ENCODE measurements around the gene GALC. TPM values are rescaled to one million over a fixed set of nuclear protein-coding genes. Genes with fewer than 3 reads are reported as not detected.

GALC gene
- total RNA-seq, 4 donors from 2014 or later: 23.5 to 67.7 (median 35.1) TPM

DNA sequence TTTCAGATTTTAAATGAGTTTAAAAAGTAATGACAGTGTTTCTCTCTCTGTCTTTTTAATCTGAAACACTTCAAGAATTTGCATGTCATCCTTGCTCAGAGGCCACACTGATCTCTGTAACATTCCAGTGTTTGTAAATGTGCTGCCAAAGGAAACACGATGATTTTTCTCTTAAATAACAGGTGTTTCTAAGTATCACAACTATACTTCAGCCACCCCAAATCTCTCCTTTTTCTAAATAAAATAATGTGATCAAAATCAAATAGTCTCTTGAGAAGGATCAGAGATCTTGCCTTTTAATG, 3.3 kb upstream of the GALC start:
- TF ChIP-seq, protein P1, sequence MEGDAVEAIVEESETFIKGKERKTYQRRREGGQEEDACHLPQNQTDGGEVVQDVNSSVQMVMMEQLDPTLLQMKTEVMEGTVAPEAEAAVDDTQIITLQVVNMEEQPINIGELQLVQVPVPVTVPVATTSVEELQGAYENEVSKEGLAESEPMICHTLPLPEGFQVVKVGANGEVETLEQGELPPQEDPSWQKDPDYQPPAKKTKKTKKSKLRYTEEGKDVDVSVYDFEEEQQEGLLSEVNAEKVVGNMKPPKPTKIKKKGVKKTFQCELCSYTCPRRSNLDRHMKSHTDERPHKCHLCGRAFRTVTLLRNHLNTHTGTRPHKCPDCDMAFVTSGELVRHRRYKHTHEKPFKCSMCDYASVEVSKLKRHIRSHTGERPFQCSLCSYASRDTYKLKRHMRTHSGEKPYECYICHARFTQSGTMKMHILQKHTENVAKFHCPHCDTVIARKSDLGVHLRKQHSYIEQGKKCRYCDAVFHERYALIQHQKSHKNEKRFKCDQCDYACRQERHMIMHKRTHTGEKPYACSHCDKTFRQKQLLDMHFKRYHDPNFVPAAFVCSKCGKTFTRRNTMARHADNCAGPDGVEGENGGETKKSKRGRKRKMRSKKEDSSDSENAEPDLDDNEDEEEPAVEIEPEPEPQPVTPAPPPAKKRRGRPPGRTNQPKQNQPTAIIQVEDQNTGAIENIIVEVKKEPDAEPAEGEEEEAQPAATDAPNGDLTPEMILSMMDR (IDR thresholded peaks at IDR 0.05; ENCODE audit: low read depth): no peak

DNA sequence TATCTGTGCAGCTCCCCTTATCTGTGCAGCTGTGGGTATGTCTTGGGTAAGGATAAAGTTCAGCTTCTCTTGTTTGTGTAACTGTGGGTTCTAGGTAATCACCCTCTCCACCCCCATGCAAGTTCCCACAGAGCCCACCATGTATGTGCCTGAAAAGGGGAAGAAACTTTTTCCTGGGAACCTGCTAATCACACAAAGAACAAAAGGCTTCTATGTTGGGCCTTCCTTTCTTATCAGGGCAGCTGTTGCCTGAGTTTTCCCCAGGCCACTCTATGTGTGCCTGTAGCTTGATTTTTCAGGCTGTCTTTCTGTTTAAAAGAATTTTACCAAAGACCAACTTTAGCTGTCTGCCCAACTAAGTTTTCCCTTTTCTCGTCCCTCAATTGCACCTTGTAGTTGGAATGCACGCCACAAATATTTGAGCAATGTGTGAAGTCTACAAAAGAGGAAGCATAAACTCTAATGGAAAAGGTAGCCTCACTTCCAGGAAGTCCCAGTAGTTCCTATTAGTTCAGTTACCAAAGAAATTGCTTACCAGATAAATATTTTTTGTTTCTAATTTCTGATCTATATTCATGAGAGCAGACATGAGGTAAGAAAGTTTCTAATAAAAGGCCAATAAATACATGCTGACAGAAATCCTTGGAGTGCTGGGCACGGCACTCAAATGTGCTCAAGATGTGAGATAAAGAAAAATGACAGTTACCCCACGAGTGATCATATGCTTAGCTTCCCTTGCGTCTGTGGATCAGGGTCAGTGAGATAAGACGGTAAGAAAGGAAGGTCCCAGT, 2.7 kb upstream of the GALC start:
- TF ChIP-seq, protein P1 (IDR thresholded peaks at IDR 0.05; ENCODE audit: low read depth): no peak

- TF ChIP-seq, protein P1 (IDR thresholded peaks at IDR 0.05; ENCODE audit: low read depth): no peak
Observed at GRCh38 chr14:87994974-87995373, 2.0 kb upstream of the GALC start.

GRCh38 chr14:87992346-87992717, 650 bp downstream of the GALC start:
- TF ChIP-seq, protein P1 (IDR thresholded peaks at IDR 0.05; ENCODE audit: low read depth): no peak

GRCh38 chr14:87990682-87991081, 2.3 kb downstream of the GALC start:
- TF ChIP-seq, protein P1 (IDR thresholded peaks at IDR 0.05; ENCODE audit: low read depth): no peak

- TF ChIP-seq, protein P1 (IDR thresholded peaks at IDR 0.05; ENCODE audit: low read depth): no peak
Observed at GRCh38 chr14:87989956-87990299, 3.1 kb downstream of the GALC start.

- TF ChIP-seq, protein P1 (IDR thresholded peaks at IDR 0.05; ENCODE audit: low read depth): no peak
Observed at GRCh38 chr14:87989221-87989955, 3.6 kb downstream of the GALC start.

All from subcutaneous adipose tissue (tissue), 4 donors.